ENCODE data around the gene GAGE2A.

The GAGE2A gene

DNA sequence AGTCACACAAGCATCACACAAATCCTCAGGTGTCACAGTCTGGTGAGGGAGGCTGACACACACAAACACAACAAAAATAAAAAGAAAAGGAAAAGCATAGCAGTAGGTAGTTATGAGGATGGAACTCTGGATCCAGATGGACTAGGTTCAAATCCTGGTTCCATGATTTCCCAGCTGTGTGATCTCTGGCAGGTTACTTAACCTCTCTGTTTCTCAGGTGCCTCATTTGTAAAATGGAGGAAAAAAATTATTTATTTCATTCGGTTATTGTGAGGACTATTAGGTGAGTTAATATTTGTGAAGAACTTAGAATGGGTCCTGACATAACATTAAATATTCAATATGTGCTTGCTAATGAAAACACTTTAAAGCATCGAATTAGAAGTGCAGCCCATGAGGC lies 29.3 kb downstream of the GAGE2A start:
- no peak for TF ChIP-seq CTCF (IDR thresholded peaks at IDR 0.05; ENCODE audit: low read depth, low read length)
- TF ChIP-seq POLR2A (IDR thresholded peaks at IDR 0.05; ENCODE audit: extremely low read depth, insufficient read length), result no peak
- no peak for TF ChIP-seq MAX (IDR thresholded peaks at IDR 0.05; ENCODE audit: low read depth, low read length)
- TF ChIP-seq MYC (IDR thresholded peaks at IDR 0.05; ENCODE audit: low read depth, low read length), result no peak
- no peak for DNase-seq (ENCODE audit: low read depth)
- H3K4me3 ChIP-seq (ENCODE audit: low read depth, low read length), result no peak overlapping the region

- no peak overlapping the region for H3K4me3 ChIP-seq (ENCODE audit: low read depth, low read length)
- peak; percentile 9 for DNase-seq (ENCODE audit: low read depth)
- TF ChIP-seq CTCF (IDR thresholded peaks at IDR 0.05; ENCODE audit: low read depth, low read length) (peak; percentile 29), MYC (IDR thresholded peaks at IDR 0.05; ENCODE audit: low read depth, low read length) (no peak), MAX (IDR thresholded peaks at IDR 0.05; ENCODE audit: low read depth, low read length) (no peak), POLR2A (IDR thresholded peaks at IDR 0.05; ENCODE audit: extremely low read depth, insufficient read length) (no peak)
Measured at GRCh38 chrX:49627086-49627777, 37.9 kb downstream of the GAGE2A start.

- TF ChIP-seq MAX (IDR thresholded peaks at IDR 0.05; ENCODE audit: low read depth, low read length) (no peak), MYC (IDR thresholded peaks at IDR 0.05; ENCODE audit: low read depth, low read length) (no peak), POLR2A (IDR thresholded peaks at IDR 0.05; ENCODE audit: extremely low read depth, insufficient read length) (no peak), CTCF (IDR thresholded peaks at IDR 0.05; ENCODE audit: low read depth, low read length) (no peak)
- DNase-seq (ENCODE audit: low read depth), result no peak
- H3K4me3 ChIP-seq (ENCODE audit: low read depth, low read length), result no peak overlapping the region
Measured at GRCh38 chrX:49644991-49645637, 55.8 kb downstream of the GAGE2A start.

All from NB4 (cell line).